Lung microvascular endothelial cell (primary cell): Measurements from ENCODE around the gene RBM34. TPM values are rescaled to one million over a fixed set of nuclear protein-coding genes. Genes with fewer than 3 reads are reported as not detected.
"Not testable (repeated sequence)": the region's sequence is repeated elsewhere in the genome, so short reads cannot be mapped to it uniquely, and the experiment has no call there.

ENCODE experiments used
- DNase-seq, 2 donors: peaks; one replicate each; pipeline versions ENCODE4 v3.0.0 to v3.0.0-alpha.2; 2010; ENCODE audit warnings: low read depth in 2 of 2
- total RNA-seq: library from RNA; depleted of rRNA; stranded (reverse); fragments of >200 nt; gene quantifications from 2 replicates; pipeline ENCODE4 v1.2.1, GENCODE V29; 2014

Gene RBM34
- total RNA-seq, 1 donor from 2014 or later, result 45.0 TPM

GRCh38 chr1:235092415-235092814 lies 68.6 kb downstream of the RBM34 start:
- DNase-seq, result not testable (repeated sequence)

GRCh38 chr1:235092045-235092406 lies 69.0 kb downstream of the RBM34 start:
- not testable (repeated sequence) for DNase-seq

- DNase-seq, result not testable (repeated sequence)
Measured at GRCh38 chr1:235091319-235092044, 69.6 kb downstream of the RBM34 start.

GRCh38 chr1:235090406-235091069 lies 70.5 kb downstream of the RBM34 start:
- no peak for DNase-seq

- no peak for DNase-seq
Measured at GRCh38 chr1:235088907-235089306, 72.1 kb downstream of the RBM34 start.

GRCh38 chr1:235088430-235088829 lies 72.6 kb downstream of the RBM34 start:
- DNase-seq, result no peak

- no peak for DNase-seq
Measured at GRCh38 chr1:235087906-235088305, 73.1 kb downstream of the RBM34 start.

- DNase-seq, result not testable (repeated sequence)
Measured at GRCh38 chr1:235085411-235086117, 75.5 kb downstream of the RBM34 start.

Other genes starting within 250 kb of the RBM34 start
- 74.4 and 78.5 TPM in 2 replicates for gene TOMM20, start 32.4 kb downstream of the RBM34 start, total RNA-seq
- 30.1 and 43.8 TPM in 2 replicates for gene ARID4B, start 166.9 kb upstream of the RBM34 start, total RNA-seq
- 10.9 and 14.1 TPM in 2 replicates for gene GGPS1, start 167.3 kb upstream of the RBM34 start, total RNA-seq
- 12.0 and 12.1 TPM in 2 replicates for gene TBCE, start 206.2 kb upstream of the RBM34 start, total RNA-seq